HG02840 (cell line): ENCODE measurements around the gene TBC1D5.
"Not testable (repeated sequence)": the region's sequence is repeated elsewhere in the genome, so short reads cannot be mapped to it uniquely, and the experiment has no call there.

Experiments
- ATAC-seq: cut with Tn5 transposase; IDR thresholded peaks from one replicate; pipeline ENCODE4 v1.9.1; 2021; ENCODE audit warnings: mild to moderate bottlenecking, moderate library complexity, moderate number of reproducible peaks; ENCODE audit not compliant: unreplicated experiment, low FRiP score

TBC1D5 gene

GRCh38 chr3:17373304-17373703 is 369.1 kb downstream of the TBC1D5 start:
- no peak for ATAC-seq

- ATAC-seq = no peak
Measured at GRCh38 chr3:17372362-17373210, 369.8 kb downstream of the TBC1D5 start.

- no peak for ATAC-seq
Measured at GRCh38 chr3:17369973-17370372, 372.5 kb downstream of the TBC1D5 start.

- no peak for ATAC-seq
Measured at GRCh38 chr3:17367171-17367570, 375.3 kb downstream of the TBC1D5 start.

GRCh38 chr3:17360991-17361390 is 381.4 kb downstream of the TBC1D5 start:
- no peak for ATAC-seq

GRCh38 chr3:17359911-17360310 is 382.5 kb downstream of the TBC1D5 start:
- no peak for ATAC-seq

- ATAC-seq = no peak
Measured at GRCh38 chr3:17357035-17357710, 385.3 kb downstream of the TBC1D5 start.

GRCh38 chr3:17356585-17356984 is 385.8 kb downstream of the TBC1D5 start:
- ATAC-seq = no peak

- ATAC-seq = no peak
Measured at GRCh38 chr3:17355591-17355990, 386.8 kb downstream of the TBC1D5 start.

GRCh38 chr3:17354341-17354740 is 388.1 kb downstream of the TBC1D5 start:
- no peak for ATAC-seq

- no peak for ATAC-seq
Measured at GRCh38 chr3:17352620-17353019, 389.8 kb downstream of the TBC1D5 start.

GRCh38 chr3:17351193-17351592 is 391.2 kb downstream of the TBC1D5 start:
- ATAC-seq = not testable (repeated sequence)

- ATAC-seq = no peak
Measured at GRCh38 chr3:17349093-17349492, 393.3 kb downstream of the TBC1D5 start.

- ATAC-seq = no peak
Measured at GRCh38 chr3:17342119-17342518, 400.3 kb downstream of the TBC1D5 start.

- no peak for ATAC-seq
Measured at GRCh38 chr3:17340693-17341092, 401.7 kb downstream of the TBC1D5 start.

GRCh38 chr3:17340261-17340660 is 402.2 kb downstream of the TBC1D5 start:
- no peak for ATAC-seq

GRCh38 chr3:17339132-17339575 is 403.3 kb downstream of the TBC1D5 start:
- ATAC-seq = no peak

GRCh38 chr3:17336291-17336690 is 406.1 kb downstream of the TBC1D5 start:
- ATAC-seq = no peak

- ATAC-seq = no peak
Measured at GRCh38 chr3:17333893-17334292, 408.5 kb downstream of the TBC1D5 start.

- ATAC-seq = no peak
Measured at GRCh38 chr3:17333446-17333845, 409.0 kb downstream of the TBC1D5 start.

GRCh38 chr3:17330660-17331059 is 411.8 kb downstream of the TBC1D5 start:
- no peak for ATAC-seq

- ATAC-seq = no peak
Measured at GRCh38 chr3:17329927-17330326, 412.5 kb downstream of the TBC1D5 start.
